CD8-positive, alpha-beta memory T cell (primary cell): Measurements from ENCODE around the gene MYO18A. TPM values are rescaled to one million over a fixed set of nuclear protein-coding genes. Genes with fewer than 3 reads are reported as not detected.

ENCODE experiments used
- CTCF ChIA-PET: fragments of 350-600 bp; sonication (Branson Sonifier 250); formaldehyde crosslinking; loops from one replicate; lab custom pipeline; 2021; ENCODE audit warnings: antibody characterized with exemption; lab: Charles Lee
- POLR2A ChIA-PET: fragments of 350-600 bp; sonication (Branson Sonifier 250); formaldehyde crosslinking; loops from one replicate; lab custom pipeline; 2021; ENCODE audit warnings: antibody characterized with exemption; lab: Charles Lee
- DNase-seq, 5 donors: peaks; one replicate each; pipeline versions ENCODE4 v3.0.0 to v3.0.0-alpha.2; 2020 to 2022; ENCODE audit warnings: mixed read lengths in 1 of 5
- H3K27ac ChIP-seq: one replicate; pipeline ENCODE4 v1.7.0; 2013; ENCODE audit warnings: low read depth, mild to moderate bottlenecking, low read length, moderate library complexity
- H3K27me3 ChIP-seq: 2 replicates; pipeline ENCODE4 v1.7.0; 2013; ENCODE audit warnings: low read length, mild to moderate bottlenecking; ENCODE audit not compliant: insufficient read depth, poor library complexity, severe bottlenecking
- H3K36me3 ChIP-seq: 2 replicates; pipeline ENCODE4 v1.7.0; 2013; ENCODE audit warnings: mild to moderate bottlenecking, low read length, moderate library complexity; ENCODE audit not compliant: insufficient read depth
- H3K4me1 ChIP-seq: 2 replicates; pipeline ENCODE4 v1.7.0; 2013; ENCODE audit warnings: mild to moderate bottlenecking, low read length, moderate library complexity; ENCODE audit not compliant: insufficient read depth
- H3K4me3 ChIP-seq: 2 replicates; pipeline ENCODE4 v1.7.0; 2013; ENCODE audit warnings: mild to moderate bottlenecking, low read length
- H3K9me3 ChIP-seq: 2 replicates; pipeline ENCODE4 v1.7.0; 2013; ENCODE audit warnings: mild to moderate bottlenecking, low read length
- H3K27ac Mint-ChIP-seq, 8 donors: one replicate each; pipeline ENCODE4 v1.8.0; 2020 to 2021; ENCODE audit warnings: mixed read lengths in 8 of 8, mild to moderate bottlenecking in 6 of 8, inconsistent platforms in 3 of 8, moderate library complexity in 3 of 8
- H3K27me3 Mint-ChIP-seq, 2 donors: one replicate each; pipeline ENCODE4 v1.8.0; 2020 to 2021; ENCODE audit warnings: mixed read lengths in 2 of 2, mild to moderate bottlenecking in 1 of 2, moderate library complexity in 1 of 2
- H3K36me3 Mint-ChIP-seq, 3 donors: one replicate each; pipeline ENCODE4 v1.8.0; 2020 to 2021; ENCODE audit warnings: mixed read lengths in 3 of 3, inconsistent platforms in 1 of 3, mild to moderate bottlenecking in 1 of 3
- H3K4me1 Mint-ChIP-seq, 3 donors: one replicate each; pipeline ENCODE4 v1.8.0; 2020 to 2021; ENCODE audit warnings: mixed read lengths in 3 of 3, inconsistent platforms in 1 of 3, mild to moderate bottlenecking in 1 of 3
- H3K4me3 Mint-ChIP-seq, 7 donors: one replicate each; pipeline ENCODE4 v1.8.0; 2020 to 2021; ENCODE audit warnings: mixed read lengths in 7 of 7, mild to moderate bottlenecking in 6 of 7, moderate library complexity in 4 of 7, inconsistent platforms in 2 of 7
- H3K9me3 Mint-ChIP-seq, 5 donors: one replicate each; pipeline ENCODE4 v1.8.0; 2020 to 2022; ENCODE audit warnings: mixed read lengths in 5 of 5, mild to moderate bottlenecking in 3 of 5, moderate library complexity in 2 of 5, inconsistent platforms in 1 of 5
- polyA plus RNA-seq: library from polyadenylated mRNA; unstranded; fragments of 300-500 nt; fragmentation: Illumina TruSeq; gene quantifications from one replicate; pipeline ENCODE4 v1.2.3, GENCODE V29; 2021
- total RNA-seq, 2 experiments: library from RNA; stranded (reverse); gene quantifications; one replicate each; pipeline ENCODE4 v1.2.3, GENCODE V29; 2021

The MYO18A gene
- total and polyA plus RNA-seq, 3 experiments from 2014 or later: 34.0 to 39.7 (median 39.7) TPM

DNA sequence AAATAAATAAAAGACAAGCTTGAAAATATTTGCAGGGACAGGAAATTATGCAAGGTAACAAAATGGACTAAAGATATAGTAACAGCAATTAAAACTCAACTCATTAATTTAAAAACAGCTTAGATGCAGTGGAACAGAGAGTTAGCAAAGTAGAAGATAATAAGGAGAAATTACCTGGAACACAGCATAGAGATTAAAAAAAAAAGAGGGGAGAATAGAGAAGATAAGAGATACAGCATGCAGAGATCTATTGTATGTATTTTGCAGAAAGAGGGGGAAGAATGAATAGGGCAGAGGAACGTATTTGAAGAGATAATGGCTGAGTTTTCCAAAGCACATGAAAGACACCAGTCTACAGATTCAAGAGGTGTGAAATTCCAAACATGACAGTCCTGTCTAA lies 145.7 kb downstream of the MYO18A start:
- CTCF ChIA-PET: interaction anchor here (1.3 kb wide), 1 partner anchor 56 kb away, joined by 3 read pairs; no protein-coding TSS in a partner anchor

DNA sequence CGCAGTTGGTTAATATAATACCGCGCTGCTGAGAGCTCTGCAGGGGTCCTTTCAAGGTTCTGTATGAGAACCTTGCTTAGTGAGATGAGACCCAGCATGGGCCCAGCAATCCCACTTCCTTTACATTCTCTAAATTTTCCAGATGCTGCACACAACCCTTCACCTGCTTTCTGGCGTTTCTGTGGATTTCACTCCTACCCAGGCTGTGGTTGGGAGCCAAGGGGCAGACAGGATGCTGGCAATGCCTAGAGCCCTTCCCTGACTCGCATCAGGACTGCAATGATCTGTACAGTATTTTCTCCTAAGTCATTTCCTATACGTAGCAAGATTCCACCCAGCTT lies 147.4 kb downstream of the MYO18A start:
- ChIA-PET CTCF (no interaction called here), POLR2A (no interaction called here)
- Mint-ChIP-seq H3K9me3 (peaks cover 3 to 16% (median 14%) of the 10 kb centered on the region in 5 donors), H3K4me3 (no peak overlapping the region), H3K4me1 (no peaks in the 10 kb centered on the region), H3K27me3 (peaks cover 54 to 66% of the 10 kb centered on the region in 2 donors), H3K27ac (no peak overlapping the region), H3K36me3 (peaks cover 0 to 4% (median 0%) of the 10 kb centered on the region in 3 donors)
- Histone ChIP-seq H3K4me1 (no peaks in the 10 kb centered on the region), H3K36me3 (no peaks in the 10 kb centered on the region), H3K27ac (no peak overlapping the region), H3K27me3 (peaks cover 4% of the 10 kb centered on the region), H3K9me3 (no peaks in the 10 kb centered on the region), H3K4me3 (no peak overlapping the region)
- DNase-seq: no peak

More for the DNA sequence above, 145.7 kb downstream of the MYO18A start:
- Mint-ChIP-seq H3K27ac (no peak overlapping the region), H3K9me3 (peaks cover 3 to 16% (median 14%) of the 10 kb centered on the region in 5 donors), H3K36me3 (peaks cover 0 to 4% (median 0%) of the 10 kb centered on the region in 3 donors), H3K4me1 (no peaks in the 10 kb centered on the region), H3K27me3 (peaks cover 52 to 58% of the 10 kb centered on the region in 2 donors), H3K4me3 (no peak overlapping the region)
- Histone ChIP-seq H3K36me3 (no peaks in the 10 kb centered on the region), H3K4me3 (no peak overlapping the region), H3K27me3 (peaks cover 4% of the 10 kb centered on the region), H3K27ac (no peak overlapping the region), H3K4me1 (no peaks in the 10 kb centered on the region), H3K9me3 (no peaks in the 10 kb centered on the region)
- POLR2A ChIA-PET: no interaction called here
- DNase-seq: no peak

DNA sequence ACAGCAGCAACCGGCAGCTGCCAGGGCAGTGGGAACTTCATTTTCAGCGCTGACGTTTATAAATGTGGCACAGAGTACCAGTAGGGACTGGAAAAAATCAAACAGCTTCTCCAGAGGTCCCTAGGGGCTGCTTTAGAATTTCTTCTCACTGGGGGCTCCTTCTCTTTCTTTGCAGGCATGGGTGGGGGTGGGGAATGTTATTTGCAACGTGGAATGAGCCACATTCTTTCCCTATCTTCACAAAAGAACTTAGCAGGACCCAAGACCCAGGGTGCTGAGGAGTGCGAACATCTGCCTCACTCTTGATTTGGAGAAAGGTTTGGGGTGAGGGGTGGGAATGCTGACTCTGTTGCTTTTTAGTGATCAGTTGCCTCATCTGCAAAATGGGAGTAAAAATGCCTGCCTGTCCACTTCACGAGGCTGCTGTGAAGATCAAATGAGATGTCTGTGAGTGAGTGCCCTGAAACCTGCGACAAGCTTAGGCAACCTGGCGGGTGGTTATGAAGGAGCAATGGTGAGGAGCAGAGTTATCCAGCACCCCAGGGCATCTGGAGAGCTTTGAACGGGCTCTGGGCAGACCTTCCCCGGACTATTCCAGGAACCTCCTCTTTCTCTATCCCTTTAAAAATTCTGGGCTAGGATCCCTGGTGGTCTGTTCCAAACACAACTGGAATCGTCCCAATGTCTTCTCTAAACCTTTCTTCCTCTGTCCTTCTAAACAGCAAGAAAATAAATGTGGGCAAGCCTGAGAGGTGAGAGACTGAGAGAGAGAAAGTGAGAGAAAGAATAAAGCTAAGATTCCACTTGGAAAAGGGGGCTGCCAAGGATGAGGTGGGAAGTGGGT lies 148.0 kb downstream of the MYO18A start:
- no peak overlapping the region for H3K27ac ChIP-seq
- Mint-ChIP-seq H3K4me3 (no peak overlapping the region), H3K27ac (peak overlapping the region in 1 of 8 donors; percentile 25), H3K36me3 (peaks cover 0 to 4% (median 0%) of the 10 kb centered on the region in 3 donors), H3K4me1 (no peaks in the 10 kb centered on the region), H3K9me3 (peaks cover 3 to 16% (median 14%) of the 10 kb centered on the region in 5 donors), H3K27me3 (peaks cover 56 to 68% of the 10 kb centered on the region in 2 donors)
- no peaks in the 10 kb centered on the region for H3K4me1 ChIP-seq
- H3K9me3 ChIP-seq: no peaks in the 10 kb centered on the region
- no peak for DNase-seq
- POLR2A ChIA-PET: no interaction called here
- H3K36me3 ChIP-seq: no peaks in the 10 kb centered on the region
- CTCF ChIA-PET: no interaction called here
- peaks cover 4% of the 10 kb centered on the region for H3K27me3 ChIP-seq
- no peak overlapping the region for H3K4me3 ChIP-seq

DNA sequence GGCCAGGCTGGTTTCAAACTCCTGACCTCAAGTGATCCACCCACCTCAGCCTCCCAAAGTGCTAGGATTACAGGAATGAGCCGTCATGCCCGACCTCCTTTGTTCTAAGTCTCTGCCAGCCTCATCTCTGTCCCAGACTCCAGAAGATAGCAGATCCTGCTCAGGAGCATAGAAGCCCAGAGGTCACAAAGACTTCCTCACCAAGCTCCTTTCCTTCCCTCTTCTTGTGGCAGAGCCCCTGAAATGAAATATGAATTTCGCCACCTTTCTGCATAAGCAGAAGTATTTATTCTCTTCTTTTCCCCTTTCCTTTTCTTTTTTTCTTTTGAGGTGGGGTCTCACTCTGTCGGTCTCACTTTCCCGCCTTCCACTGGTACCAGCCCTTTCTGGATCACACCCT lies 148.7 kb downstream of the MYO18A start:
- ChIA-PET POLR2A (no interaction called here), CTCF (no interaction called here)
- no peak overlapping the region for H3K4me3 ChIP-seq
- no peaks in the 10 kb centered on the region for H3K9me3 ChIP-seq
- H3K36me3 ChIP-seq: no peaks in the 10 kb centered on the region
- H3K4me1 ChIP-seq: no peaks in the 10 kb centered on the region
- no peak overlapping the region for H3K27ac ChIP-seq
- Mint-ChIP-seq H3K27me3 (peaks cover 58 to 75% of the 10 kb centered on the region in 2 donors), H3K36me3 (peaks cover 0 to 4% (median 0%) of the 10 kb centered on the region in 3 donors), H3K9me3 (peaks cover 3 to 16% (median 14%) of the 10 kb centered on the region in 5 donors), H3K27ac (no peak overlapping the region), H3K4me1 (no peaks in the 10 kb centered on the region), H3K4me3 (no peak overlapping the region)
- H3K27me3 ChIP-seq: peaks cover 4% of the 10 kb centered on the region
- DNase-seq: no peak

DNA sequence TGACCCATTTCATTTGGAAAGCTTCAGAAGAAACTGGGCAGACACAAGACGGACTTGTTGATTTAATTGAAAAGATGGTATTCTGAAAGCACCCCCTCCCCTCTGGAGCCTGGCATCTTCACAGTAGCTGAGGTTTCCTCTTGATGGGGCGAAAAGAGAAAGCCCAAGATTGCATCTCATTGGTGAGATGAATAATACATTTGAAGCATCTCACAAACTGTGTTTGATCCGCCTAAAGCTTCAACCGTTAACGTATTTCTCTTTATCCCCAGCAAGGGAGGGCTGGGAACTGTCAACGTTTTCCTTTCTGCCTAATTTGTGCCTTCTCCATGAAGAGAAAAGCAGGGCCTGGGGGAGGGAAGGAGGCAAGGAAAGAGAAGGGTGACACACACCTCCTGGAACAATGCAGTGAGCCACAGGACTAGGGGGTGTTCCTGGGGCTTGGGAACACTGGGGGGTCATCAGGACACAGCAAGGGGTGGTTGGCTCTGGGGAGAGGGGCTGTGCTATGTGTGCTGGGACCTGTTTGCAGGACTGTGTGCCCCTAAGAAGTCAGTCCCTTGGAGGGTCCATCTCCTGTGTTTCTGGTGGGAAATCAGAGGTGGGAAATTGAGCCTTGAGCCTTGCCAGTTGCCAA lies 155.8 kb downstream of the MYO18A start:
- H3K9me3 ChIP-seq: no peaks in the 10 kb centered on the region
- H3K27me3 Mint-ChIP-seq: peaks cover 37 to 73% of the 10 kb centered on the region in 2 donors
- H3K4me3 ChIP-seq: no peak overlapping the region
- H3K9me3 Mint-ChIP-seq: no peaks in the 10 kb centered on the region
- peaks cover 0 to 5% (median 0%) of the 10 kb centered on the region in 3 donors for H3K36me3 Mint-ChIP-seq
- peaks cover 3% of the 10 kb centered on the region in 3 donors for H3K4me1 Mint-ChIP-seq
- DNase-seq: no peak
- H3K36me3 ChIP-seq: no peaks in the 10 kb centered on the region
- no peak overlapping the region for H3K27ac Mint-ChIP-seq
- no peak overlapping the region for H3K4me3 Mint-ChIP-seq
- H3K27ac ChIP-seq: no peak overlapping the region
- POLR2A ChIA-PET: no interaction called here
- peaks cover 4% of the 10 kb centered on the region for H3K4me1 ChIP-seq
- peaks cover 19% of the 10 kb centered on the region for H3K27me3 ChIP-seq
- CTCF ChIA-PET: no interaction called here

DNA sequence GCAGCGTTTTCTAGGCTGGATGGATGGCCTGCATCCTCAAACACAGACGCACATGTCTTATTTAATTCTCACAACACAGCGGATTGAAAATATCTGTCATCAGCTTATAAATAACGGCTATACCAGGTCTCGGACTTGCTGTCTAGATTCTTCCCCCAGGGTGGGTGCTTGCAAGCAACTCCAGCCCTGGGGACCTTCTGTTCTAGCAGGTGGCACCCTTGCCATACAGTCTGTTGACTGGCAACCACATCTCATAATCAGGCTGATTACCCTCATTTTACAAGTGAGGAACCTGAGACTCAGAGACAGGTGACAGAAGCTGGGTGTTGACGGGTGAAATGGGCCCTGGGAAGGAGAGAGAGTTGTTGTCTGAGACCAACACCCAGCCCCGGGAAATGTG lies 158.1 kb downstream of the MYO18A start:
- H3K9me3 Mint-ChIP-seq: no peaks in the 10 kb centered on the region
- H3K4me3 Mint-ChIP-seq: no peak overlapping the region
- Histone ChIP-seq H3K36me3 (no peaks in the 10 kb centered on the region), H3K4me1 (peaks cover 5% of the 10 kb centered on the region), H3K27me3 (peaks cover 19% of the 10 kb centered on the region), H3K9me3 (no peaks in the 10 kb centered on the region), H3K27ac (no peak overlapping the region), H3K4me3 (no peak overlapping the region)
- POLR2A ChIA-PET: no interaction called here
- H3K4me1 Mint-ChIP-seq: peaks cover 5 to 11% (median 8%) of the 10 kb centered on the region in 3 donors
- H3K27ac Mint-ChIP-seq: no peak overlapping the region
- H3K36me3 Mint-ChIP-seq: peaks cover 0 to 5% (median 0%) of the 10 kb centered on the region in 3 donors
- CTCF ChIA-PET: no interaction called here
- DNase-seq: no peak
- peaks cover 50 to 80% of the 10 kb centered on the region in 2 donors for H3K27me3 Mint-ChIP-seq

DNA sequence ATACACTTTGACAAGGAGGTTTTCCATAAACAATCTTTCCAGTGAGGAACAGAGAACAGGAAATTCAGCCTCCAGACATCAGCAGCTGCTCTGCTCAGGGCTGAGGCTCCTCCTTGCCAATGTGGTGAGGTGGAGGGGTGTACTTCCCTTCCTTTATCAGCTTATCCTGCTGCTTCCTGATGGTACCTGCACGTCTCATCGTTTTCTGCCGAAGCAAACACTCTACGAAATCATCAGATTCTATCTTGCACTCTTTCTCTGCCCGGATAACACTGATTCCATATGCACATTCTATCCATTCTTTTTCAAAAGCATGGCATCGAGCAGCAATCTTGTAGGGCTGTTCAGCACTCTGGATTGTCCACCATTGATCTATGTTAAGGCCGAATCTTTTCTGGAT lies 159.0 kb downstream of the MYO18A start:
- H3K27ac ChIP-seq: no peak overlapping the region
- Mint-ChIP-seq H3K36me3 (peaks cover 0 to 5% (median 0%) of the 10 kb centered on the region in 3 donors), H3K9me3 (no peaks in the 10 kb centered on the region), H3K4me3 (no peak overlapping the region), H3K4me1 (peaks cover 5 to 11% (median 8%) of the 10 kb centered on the region in 3 donors), H3K27ac (no peak overlapping the region), H3K27me3 (peaks cover 49 to 78% of the 10 kb centered on the region in 2 donors)
- no peaks in the 10 kb centered on the region for H3K9me3 ChIP-seq
- ChIA-PET POLR2A (no interaction called here), CTCF (no interaction called here)
- peaks cover 5% of the 10 kb centered on the region for H3K4me1 ChIP-seq
- peaks cover 19% of the 10 kb centered on the region for H3K27me3 ChIP-seq
- no peak for DNase-seq
- H3K4me3 ChIP-seq: no peak overlapping the region
- H3K36me3 ChIP-seq: no peaks in the 10 kb centered on the region
